DMS153 (cell line): Measurements from ENCODE around the gene PEX6.
A peak's percentile ranks its signal among the peaks of the same experiment; 100 is the strongest.

Experiments used
- DNase-seq: peaks from one replicate; lab custom pipeline; 2025; lab: John Stamatoyannopoulos, UW

The PEX6 gene, protein sequence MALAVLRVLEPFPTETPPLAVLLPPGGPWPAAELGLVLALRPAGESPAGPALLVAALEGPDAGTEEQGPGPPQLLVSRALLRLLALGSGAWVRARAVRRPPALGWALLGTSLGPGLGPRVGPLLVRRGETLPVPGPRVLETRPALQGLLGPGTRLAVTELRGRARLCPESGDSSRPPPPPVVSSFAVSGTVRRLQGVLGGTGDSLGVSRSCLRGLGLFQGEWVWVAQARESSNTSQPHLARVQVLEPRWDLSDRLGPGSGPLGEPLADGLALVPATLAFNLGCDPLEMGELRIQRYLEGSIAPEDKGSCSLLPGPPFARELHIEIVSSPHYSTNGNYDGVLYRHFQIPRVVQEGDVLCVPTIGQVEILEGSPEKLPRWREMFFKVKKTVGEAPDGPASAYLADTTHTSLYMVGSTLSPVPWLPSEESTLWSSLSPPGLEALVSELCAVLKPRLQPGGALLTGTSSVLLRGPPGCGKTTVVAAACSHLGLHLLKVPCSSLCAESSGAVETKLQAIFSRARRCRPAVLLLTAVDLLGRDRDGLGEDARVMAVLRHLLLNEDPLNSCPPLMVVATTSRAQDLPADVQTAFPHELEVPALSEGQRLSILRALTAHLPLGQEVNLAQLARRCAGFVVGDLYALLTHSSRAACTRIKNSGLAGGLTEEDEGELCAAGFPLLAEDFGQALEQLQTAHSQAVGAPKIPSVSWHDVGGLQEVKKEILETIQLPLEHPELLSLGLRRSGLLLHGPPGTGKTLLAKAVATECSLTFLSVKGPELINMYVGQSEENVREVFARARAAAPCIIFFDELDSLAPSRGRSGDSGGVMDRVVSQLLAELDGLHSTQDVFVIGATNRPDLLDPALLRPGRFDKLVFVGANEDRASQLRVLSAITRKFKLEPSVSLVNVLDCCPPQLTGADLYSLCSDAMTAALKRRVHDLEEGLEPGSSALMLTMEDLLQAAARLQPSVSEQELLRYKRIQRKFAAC

DNA sequence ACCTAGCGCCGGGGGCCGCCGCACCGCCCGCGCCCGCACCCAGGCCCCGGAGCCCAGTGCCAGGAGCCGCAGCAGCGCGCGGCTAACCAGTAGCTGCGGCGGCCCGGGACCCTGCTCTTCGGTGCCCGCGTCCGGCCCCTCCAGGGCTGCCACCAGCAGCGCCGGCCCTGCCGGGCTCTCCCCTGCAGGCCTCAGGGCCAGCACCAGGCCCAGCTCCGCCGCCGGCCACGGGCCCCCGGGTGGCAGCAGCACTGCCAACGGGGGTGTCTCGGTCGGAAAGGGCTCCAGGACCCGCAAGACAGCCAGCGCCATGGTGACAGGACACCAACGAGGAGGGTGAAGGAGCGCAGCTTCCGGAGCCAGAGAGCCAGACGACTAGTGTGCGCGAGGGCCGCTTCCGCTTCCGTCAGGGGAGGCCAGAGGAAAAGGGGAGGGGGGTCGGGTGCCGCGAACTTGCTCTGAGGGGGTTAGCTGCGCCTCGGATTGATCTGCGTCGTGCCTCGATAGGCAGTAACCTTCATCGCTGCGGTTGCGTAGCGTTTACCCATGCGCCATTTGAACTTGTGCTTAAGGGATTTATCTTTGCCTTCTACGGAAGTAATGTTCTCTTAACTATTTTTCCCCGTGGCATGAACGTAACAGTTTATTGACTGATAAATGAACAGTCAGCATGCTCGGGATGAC is at the start of gene PEX6:
PEX6 (minus strand) TSS at position 343 of the 684 bp plus-strand sequence; CDS start at position 312, 31 bp downstream.
- peak; percentile 73 for DNase-seq

DNA sequence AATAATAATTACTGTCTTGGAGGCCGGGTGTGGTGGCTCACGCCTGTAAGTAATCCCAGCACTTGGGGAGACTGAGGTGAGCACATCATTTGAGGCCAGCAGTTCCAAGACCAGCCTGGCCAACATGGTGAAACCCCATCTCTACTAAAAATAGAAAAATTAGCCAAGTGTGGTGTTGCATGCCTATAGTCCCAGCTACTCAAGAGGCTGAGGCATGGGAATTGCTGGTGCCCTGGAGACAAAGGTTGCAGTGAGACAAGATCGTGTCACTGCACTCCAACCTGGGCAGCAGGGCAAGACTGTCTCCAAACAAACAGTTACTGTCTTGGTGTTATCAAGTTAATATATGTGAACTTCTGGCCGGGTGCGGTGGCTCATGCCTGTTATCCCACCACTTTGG is 47.4 kb upstream of the PEX6 start:
- DNase-seq, result no peak

DNA sequence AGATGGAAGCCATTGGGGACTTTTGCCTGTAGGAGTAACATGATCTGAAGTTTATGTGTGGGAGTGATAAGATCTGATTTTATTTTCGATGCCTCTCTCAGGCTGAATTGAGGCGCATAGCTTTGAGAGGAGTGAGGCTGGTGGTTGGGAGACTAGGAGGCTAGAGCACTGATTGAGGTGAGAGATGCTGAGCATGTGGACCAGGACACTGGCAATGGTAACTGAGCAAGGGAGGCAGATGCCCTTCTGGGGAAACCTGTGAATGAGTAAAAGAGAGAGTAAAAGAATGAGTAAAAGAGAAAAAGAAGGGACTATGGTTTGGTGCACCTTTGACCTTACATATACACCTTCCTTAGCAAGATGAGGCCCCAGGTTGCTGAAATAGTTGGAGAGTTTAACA is 45.5 kb upstream of the PEX6 start:
- no peak for DNase-seq

DNA sequence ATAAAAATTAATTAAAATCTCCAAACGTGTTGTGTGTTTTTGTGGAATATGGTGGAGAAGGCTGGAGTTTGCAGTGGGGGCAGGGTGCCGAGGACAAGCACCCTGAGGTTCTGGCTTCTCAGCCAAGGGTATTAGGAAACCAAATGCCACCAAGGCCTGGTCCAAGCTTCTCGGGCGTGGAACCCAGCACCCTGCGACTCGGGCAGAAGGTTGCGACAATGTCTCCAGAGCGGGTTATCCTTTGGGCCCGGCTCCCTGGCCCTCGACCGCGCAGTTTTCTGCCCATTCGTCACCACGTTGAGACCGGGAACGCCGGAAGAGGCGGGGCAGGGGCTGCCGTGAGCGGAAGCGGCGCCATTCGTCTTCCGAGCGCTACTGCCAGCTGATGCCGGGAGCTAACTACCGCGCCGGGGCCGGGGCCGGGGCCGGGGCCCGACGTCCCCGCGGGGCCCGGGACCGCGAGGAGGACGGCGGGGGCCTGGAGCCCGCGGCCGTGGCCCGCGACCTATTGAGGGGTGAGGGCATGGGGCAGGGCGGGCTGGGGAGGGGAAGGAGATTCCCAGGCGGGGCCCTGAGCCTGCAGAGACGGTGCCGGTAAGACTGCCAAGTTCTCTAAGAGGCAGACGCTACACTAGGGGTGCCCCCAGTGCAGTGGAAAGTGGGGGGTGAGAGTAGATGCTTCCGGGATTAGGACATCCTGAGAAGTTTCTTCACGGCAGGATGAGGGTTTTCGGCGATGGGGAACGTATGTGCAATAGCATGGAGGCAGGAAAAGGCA is 42.5 kb upstream of the PEX6 start, which contains the start of gene RRP36:
RRP36 (plus strand) TSS at position 354 of the 778 bp plus-strand sequence; CDS start at position 386, 32 bp downstream.
- DNase-seq, result peak; percentile 21

DNA sequence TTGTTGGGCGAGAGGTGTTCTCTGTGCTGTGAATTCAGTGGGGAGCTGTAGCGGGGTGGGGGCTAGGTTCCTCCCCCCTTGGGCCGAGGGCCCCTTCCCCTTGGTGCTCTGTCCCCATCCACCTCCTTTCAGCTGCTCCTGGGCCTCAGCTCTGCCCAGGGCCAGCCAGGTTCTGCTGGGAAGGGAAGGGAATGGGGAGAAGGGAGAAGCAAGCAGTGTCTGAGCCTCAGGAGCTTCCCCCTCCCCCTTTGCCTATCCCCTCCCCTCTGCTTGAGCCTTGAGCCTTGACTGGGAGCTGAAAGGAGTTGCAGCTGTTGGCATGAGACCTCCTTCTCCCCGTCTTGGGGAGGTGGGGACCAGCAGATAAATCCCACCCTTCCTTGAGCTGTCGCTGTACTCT is 41.9 kb upstream of the PEX6 start:
- DNase-seq, result no peak

DNA sequence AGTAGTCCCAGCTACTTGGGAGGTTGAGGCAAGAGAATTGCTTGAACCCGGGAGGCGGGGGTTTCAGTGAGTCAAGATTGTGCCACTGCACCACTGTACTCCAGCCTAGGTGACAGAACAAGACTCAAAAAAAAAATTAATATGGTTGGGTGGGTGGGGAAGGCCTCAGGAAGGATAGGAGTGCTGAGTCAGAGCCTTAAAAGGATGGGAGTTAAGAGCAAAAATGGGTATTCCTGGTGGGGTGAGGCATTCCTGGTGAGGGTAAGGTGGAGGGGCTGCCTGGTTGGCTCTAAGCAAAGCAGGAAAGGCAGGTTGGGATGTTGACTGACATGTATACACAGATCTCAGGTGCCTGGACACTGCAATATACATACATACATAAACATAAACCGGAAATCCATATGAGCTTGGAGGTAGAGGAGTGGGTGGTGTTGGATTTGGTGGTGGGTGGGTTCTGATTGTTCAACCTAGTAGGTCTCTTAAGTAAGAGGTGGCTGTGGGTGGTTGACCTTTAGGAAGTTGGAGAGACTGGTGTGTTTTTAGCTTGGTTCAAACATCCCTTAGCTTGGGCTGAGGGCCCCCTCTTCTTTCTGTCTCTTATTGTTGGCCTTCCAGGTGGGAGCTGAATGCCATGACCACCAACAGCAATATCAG is 41.2 kb upstream of the PEX6 start:
- no peak for DNase-seq

DNA sequence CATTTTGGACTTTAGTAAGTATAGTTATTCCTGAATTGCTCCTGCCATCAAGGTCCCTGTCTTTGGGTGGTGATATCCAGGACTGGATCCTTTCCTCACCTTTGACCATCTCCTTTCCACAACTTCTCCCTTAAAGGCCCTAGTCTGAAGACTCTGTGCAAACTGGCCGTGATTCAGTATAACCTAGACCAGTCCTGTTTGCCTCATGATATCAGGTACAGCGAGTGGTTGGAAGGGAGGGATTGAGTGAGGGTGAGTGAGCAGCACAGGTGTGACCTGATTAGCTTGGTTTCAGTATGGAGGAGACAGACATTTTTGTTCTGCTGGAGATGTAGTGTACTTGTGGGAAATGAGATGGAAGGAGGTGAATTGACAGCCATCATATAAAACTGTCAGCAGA is 40.2 kb upstream of the PEX6 start:
- DNase-seq, result no peak

DNA sequence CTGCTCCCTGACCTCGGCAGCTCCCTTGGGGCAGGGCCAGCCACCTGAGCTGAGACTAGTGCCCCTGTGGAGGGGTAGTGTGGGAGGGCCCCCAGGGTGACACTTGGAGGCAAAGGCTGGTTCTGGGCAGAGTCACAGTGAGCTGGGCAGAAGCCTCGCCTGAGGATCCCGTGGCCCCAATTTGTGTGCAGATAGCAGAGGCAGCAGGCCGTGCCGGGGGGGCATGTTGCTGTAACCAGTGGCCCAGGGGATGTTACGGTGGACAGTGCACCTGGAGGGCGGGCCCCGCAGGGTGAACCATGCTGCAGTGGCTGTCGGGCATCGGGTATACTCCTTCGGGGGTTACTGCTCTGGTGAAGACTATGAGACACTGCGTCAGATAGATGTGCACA is 38.0 kb upstream of the PEX6 start:
- no peak for DNase-seq

DNA sequence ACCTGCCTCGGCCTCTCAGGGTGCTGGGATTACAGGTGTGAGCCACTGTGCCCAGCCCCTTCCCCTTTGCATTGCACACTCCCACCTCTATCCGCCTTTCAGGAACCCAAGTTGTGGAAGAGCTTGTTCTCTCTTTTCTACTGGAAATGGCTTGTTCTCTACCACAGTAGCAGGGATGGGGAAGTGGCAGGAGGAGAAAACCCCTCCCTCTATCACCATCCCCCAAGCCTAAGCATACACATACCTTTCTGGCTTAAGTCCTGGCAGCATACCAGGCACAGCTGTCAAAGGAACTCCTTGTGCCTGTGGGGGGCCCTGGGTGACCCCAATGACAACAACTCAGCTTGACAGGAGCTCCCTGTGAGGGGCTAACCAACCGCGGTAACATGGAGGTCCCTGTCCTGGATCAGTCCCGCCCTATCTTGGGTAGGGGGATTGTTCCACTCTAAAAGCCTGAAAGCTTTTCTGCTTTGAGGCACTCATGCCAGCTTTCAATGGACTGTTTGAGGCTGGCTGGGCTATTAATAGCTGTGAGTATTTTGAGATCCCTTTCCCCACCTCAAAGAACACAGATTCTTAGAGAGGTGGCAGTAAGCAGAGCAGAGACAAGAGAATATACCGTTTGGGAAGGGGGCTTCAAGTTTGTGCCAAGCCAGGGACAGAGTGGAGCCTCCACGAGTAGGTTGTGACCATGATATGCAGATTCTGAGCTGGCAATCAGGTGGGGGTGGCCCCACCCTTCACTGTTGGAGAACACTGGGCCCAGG is 37.4 kb upstream of the PEX6 start:
- no peak for DNase-seq

DNA sequence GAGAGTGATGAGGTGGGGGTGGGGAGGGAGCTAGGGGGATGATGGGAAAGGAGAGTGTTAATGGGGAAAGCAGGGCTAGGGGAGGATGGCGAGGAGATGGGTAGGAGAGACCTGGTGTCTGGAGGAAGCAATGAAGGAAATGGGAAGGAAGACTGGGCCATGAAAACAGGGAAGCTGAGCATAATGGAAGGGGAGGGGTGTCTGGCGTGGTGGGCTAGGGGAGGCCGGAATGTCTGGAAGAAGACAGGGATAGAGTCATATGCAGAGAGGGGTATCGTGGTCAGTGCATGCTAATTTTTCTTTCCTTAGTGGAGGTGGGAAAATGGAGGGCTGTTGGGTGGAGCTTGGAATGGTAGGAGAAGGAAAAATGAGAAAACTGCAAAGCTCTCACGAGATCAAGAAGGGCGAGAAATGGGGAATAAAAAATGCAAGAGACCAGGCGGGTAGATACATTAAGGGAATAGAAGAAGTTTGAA is 35.5 kb upstream of the PEX6 start:
- no peak for DNase-seq

DNA sequence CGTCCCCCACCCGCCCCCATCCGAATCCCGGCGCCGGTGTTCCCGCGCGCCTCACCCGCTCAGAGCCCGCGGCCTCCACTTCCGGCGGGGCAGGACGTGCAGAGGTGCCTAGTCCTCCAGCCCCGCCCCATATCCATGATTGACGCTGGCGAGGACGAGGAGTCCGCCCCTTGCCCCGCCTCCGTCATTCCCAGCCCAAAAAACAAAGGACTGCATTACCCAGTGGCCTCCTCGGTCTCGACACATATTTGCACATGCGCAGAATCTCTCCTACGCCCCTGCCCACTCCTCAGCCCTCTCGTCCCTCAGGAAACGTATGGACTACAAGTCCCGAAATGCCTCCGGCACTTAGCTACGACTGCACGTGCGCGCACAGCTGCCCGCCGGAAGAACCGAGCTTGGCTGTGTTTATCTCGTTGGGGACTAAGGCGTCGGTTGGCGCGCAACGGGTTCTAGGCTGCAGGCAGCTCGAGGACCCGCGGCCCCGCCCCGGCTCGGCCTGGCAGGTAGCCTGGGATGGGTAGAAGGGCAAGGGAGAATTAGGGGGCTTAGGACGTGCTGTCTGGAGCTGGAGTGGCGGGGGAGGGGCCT is 35.0 kb upstream of the PEX6 start, which contains the start of the genes KLHDC3 and MEA1:
KLHDC3 (plus strand) TSS at position 407 of the 591 bp plus-strand sequence. CDS start 2,944 bp downstream, outside the sequence.
MEA1 (minus strand) TSS at position 104 of the 591 bp plus-strand sequence. CDS start 133 bp downstream, outside the sequence.
- peak; percentile 100 for DNase-seq

DNA sequence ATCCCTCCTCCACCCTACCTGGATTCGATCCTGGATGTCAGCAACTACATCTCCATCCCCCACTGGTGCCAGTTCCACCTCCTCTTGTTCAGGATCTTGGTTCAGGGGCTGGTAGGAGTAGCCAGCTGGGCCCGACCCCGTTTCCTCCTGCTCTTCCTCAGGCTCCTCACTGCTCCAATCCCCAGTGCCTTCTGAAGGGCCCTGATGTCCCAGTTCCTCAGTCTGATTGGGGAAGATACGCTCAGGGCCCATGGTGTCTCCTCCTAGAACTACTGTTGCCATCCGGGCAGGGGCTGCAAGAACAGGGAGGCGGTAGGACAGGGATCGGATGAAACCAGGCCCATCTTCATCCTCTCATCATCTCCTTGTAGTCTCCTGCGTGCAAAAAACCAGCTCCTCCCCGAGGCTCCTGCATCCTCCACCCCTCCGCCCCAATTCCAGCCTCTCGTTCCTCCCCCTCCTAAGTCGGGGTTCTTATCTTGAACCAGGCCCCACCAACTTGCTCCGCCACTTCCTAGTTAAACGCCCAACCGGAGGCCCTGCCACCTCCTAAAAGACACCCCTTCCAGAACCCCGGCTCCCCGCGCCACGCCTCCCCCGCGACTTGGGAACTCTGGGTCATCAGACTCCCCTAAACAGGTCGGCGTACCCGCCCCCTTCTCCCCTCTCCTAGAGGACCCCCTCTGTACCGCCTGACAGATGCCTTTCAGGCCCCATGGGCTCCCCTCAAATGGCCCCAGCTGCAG is 34.3 kb upstream of the PEX6 start:
- no peak for DNase-seq

DNA sequence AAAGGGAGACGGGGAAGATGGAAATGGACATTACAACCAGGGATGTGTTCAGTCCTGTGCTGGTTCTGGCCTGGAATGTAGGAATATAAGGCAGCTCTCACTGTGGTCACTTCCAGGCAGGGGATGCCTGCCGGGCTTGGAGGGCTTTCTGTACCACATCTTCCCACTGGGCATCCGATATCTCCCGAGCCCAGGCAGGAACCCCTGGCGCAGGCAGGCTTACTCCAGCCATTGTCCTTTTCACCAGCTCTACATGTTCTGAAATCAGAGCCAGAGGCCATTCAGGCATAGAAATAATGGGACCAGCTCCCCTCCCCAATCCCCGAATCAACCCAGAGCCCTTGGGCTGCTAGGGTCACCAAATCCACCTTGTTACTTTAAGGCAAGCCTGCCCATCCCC is 33.4 kb upstream of the PEX6 start:
- DNase-seq, result no peak

DNA sequence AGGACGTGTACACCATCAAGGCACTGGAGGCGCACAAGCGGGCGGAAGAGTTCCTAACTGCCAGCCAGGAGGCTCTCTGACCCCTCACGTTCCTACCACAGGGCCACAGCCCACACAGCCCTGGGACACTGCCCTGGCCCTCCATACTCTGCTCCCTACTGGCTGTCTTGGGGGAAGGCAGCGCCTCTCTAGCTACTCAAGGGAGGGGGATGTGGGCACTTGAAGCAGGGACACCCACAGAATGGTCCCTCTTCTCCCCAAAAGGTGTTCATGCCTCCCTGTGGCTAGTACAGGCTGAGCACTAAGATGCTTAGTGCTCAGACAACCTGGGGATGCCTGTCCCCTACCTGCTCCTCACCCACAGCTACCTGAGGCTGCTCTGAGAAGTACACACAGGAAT is 32.2 kb upstream of the PEX6 start:
- no peak for DNase-seq

DNA sequence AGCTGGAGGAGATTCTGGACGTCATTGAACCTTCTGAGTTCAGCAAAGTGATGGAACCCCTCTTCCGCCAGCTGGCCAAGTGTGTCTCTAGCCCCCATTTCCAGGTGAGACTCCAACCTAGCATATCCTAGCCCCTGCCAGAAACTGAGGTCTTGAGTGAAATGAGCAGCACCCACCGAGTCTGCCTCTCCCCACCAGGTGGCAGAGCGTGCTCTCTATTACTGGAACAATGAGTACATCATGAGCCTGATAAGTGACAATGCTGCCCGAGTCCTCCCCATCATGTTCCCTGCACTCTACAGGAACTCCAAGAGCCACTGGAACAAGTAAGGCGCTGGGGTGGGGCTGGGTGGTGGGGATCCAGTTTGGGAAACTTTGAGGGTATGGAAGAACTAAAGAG is 30.1 kb upstream of the PEX6 start:
- DNase-seq, result no peak

DNA sequence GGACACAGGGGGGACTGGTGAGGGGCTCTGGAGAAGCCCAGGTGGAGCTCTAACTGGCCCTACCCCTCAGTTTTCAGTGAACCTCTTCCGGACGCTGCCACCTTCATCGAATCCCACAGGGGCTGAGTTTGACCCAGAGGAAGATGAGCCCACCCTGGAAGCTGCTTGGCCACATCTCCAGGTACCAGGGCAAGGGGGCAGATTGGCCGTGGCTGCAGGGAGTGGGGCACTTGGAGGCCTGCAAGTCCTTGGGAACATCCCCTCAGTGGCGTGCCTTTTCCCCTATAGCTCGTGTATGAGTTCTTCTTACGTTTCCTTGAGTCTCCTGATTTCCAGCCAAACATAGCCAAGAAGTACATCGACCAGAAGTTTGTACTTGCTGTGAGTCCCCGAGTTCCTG is 28.1 kb upstream of the PEX6 start:
- DNase-seq, result no peak

DNA sequence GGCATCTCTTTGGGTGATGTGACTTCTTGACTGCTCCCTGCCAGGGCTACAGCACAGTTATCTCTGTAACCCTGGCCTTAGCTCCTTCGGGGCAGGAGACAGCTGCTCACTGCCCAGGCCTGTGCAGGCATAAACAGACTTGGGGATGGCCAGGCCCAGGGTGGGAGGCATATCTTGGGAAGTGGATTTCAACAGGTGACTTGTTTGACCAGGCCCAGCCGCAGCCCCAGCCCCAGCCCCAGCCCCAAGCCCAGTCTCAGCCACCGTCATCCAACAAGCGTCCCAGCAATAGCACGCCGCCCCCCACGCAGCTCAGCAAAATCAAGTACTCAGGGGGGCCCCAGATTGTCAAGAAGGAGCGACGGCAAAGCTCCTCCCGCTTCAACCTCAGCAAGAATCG is 27.3 kb upstream of the PEX6 start:
- no peak for DNase-seq

DNA sequence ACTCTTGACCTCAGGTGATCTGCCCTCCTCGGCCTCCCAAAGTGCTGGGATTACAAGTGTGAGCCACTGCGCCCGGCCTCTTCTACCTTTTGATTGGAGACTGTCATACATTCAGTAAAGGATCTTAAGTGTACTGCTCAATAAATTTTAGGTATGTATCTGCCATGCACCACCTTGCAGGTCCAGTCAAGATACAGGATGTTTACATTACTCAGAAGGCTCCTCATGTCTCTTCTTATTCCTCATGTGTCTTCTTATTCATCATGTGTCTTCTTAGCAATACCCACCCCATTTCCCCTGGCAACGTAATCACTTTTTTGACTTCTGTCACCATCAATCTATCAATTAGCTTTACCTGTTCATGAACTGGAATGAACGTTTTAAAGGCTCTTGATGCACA is 26.9 kb upstream of the PEX6 start:
- DNase-seq, result no peak

DNA sequence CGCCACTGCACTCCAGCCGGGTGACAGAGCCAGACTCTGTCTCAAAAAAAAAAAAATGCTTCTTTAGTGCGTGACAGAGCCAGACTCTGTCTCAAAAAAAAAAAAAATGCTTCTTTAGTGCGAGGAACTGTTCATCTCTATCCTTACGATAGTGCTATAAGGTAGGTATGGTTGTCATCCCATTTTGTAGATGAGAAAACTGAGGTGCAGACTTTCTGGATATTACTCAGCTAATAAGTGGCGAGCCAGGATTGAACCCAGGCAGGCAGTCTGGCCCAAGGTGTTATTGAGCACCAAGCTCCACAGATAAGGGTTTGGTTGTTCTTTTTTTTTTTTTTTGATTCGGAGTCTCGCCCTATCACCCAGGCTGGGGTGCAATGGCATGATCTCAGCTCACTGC is 22.9 kb upstream of the PEX6 start:
- DNase-seq, result no peak
